CD4-positive, alpha-beta T cell treated with Interleukin-21 for 1 hour (primary cell): ENCODE results near the gene ADI1.

Experiments
- DNase-seq: peaks from one replicate; pipeline ENCODE4 v3.0.0-alpha.2; 2020

Gene ADI1

GRCh38 chr2:3478846-3479385 lies 40.4 kb downstream of the ADI1 start:
- DNase-seq: no peak

DNA sequence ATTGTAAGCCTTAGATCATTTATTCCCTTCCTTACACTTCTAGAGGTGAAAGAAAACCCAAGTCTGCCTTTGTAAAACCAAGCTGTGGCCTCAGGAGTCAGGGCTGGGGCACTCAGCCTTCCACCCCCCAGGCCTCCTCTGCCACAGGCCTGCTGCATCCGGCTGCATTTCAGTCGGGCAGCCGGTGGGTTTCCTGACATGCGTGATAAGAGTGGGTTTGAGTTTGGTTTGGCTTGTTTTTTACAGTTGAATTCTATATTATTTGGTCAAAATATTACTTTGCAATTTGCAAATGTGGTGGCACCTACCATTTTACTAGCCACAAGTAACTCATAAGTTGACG lies 42.4 kb downstream of the ADI1 start:
- DNase-seq: no peak

DNA sequence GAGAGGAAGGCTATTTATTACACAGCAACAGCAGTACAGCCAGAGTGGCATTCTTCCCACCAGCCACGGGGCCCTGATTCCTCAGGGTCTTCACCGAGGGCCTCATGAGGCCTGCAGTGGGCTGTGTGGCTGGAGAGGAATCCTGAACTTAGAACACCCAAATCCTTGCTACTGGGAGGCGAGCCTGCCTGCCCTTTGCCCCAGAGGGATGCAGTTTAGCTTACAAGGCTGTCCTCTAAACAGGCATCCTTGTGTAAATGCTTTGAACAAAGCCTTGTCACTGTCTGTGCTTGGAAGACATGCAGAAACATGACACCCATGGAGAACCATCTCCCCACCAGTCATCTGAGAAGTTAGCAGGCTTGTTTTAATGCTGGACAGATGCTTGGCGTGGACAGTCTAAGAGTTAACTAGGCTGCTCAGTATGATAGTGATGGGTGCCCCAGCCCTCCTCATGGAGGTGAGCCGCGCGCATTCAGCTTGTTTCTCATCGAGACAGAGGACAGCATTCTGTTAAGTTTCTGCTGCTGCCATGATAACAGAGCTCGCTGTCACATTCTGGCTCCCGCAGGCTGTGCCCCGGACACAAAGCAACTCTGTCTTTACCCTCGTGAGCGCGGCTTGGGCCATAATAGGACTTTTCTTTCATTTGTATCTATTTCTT lies 42.9 kb downstream of the ADI1 start:
- no peak for DNase-seq

GRCh38 chr2:3475771-3476170 lies 43.6 kb downstream of the ADI1 start:
- no peak for DNase-seq

DNA sequence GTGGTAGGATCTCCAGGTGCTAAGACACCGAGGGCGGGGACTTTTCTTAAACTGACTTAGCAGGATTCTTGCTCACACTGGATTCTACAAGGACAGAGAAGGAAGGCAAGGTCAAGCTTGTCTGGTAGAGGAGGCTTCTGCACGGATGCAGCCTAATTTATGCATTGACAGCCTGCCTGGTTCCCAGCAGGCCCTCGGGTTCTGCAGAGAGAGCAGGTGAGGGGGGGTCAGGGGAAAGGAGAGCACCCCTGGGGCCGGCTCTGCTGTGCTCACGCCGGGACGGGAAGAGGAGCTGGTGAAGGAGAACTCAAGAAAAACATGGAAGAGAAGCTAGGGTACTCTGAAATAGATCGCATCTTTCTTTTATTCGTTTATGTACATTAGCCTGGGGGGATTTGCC lies 46.4 kb downstream of the ADI1 start:
- DNase-seq: no peak

DNA sequence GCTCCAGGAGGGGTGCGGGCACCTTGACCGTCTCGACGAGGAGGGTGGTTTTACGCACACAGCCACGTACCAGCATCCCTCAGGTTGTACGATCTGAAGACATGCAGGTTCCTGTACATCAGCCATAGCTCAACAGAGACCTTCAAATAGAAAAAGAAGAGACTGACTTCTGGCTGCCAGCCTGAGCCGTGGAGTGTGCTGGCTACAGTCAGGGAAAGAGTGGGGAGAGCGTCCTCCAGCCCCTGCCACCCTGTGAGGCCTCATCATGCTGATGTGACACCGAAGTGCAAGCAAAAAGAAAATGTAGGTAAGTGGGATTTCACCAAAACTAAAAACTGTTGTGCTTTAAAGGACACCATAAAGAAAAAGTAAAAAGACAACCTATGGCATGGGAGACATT lies 47.0 kb downstream of the ADI1 start:
- DNase-seq: no peak

DNA sequence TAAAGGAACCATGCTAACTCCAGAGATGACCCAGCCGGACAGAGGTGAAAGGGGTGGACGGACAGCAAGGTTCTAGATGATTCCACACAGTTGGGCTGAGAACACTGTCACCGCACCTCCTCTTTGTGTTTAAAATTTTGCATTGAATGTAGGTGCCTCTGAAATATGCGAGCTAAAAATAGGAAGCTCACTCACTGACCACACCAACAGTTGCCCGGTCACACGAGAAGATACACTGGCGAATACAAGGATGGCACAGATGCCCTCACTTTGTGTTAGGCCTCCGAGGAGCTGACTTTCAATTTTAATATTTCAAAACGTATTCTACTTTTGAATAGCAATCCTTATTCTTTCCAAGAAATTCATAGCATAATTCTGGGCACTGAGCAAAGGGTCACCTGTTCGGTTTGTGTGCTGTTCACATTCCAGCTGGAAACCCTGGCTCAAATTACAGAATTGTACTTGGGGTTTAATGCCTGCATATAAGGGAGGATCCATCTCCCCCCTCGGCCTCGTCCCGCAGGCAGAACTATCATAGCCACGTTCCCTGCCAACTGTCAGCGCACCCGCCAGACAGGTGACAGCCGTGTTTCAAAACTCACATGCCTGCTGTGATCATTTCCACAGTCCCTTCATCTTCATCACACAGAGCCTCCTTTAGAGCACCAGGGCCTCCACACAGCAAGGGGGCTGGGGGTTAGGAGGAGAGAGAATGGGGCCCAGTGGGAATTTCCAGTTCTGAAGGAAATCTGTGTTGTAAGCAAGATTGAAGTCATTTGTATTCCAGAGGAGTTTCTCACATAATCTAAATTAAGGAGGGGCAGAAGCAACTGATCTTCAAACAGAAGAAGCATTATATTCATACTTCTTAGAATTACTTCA lies 48.2 kb downstream of the ADI1 start:
- no peak for DNase-seq

- no peak for DNase-seq
Observed at GRCh38 chr2:3470166-3470651, 49.1 kb downstream of the ADI1 start.

- DNase-seq: no peak
Observed at GRCh38 chr2:3469486-3469885, 49.8 kb downstream of the ADI1 start.

DNA sequence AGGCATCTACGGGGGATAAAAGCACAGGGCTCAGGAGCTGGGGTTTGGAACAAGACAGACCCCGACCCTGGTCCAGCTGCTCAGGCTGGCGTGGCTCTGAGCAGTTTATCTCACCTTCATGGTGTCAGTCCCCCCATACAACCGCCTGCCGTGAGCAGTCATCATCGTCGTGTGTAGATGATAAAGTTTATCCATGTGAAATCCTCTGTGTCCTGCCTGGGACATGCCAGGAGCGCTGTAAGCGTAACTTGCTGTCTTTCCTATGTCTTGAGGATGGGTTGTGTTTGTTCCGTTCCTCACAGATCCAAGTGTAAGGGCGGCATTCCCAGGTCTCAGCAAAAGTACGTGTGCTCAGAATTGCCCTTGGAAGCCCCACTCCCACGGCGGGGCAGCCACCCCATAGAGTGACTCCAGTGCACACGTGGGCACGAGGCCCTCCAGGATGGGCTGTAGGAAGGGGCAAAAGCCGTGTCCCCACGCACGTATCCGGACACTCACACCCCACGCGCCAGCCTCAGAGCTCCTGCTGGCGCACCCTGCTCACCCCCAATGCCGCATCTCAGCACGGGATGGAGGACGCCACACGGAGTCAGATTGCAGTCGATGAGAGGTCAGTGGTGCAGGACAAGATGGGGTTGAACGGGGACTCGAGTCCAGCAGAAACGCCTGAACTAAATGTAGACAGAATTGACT lies 50.9 kb downstream of the ADI1 start:
- DNase-seq: no peak

DNA sequence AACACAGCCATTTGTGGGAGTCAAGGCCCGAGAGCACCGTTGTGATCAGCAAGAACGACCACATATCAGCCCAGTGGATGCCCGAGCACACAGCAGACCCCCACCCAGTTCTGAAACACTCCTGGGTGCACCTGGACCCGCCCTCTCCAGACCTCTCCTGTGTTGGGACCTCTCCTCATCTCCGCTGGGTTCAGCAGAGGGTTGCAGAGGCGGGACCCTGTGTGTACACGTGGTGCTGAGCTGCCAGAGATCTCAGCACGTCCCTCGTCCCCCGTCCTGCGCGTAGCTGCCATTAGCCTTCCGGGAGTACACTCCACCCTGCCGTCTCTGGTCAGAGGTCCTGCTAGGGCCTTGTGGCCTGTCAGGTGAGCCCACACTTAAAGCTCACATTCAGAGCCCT lies 51.7 kb downstream of the ADI1 start:
- no peak for DNase-seq

GRCh38 chr2:3466966-3467365 lies 52.4 kb downstream of the ADI1 start:
- no peak for DNase-seq

GRCh38 chr2:3466482-3466863 lies 52.9 kb downstream of the ADI1 start:
- DNase-seq: no peak

DNA sequence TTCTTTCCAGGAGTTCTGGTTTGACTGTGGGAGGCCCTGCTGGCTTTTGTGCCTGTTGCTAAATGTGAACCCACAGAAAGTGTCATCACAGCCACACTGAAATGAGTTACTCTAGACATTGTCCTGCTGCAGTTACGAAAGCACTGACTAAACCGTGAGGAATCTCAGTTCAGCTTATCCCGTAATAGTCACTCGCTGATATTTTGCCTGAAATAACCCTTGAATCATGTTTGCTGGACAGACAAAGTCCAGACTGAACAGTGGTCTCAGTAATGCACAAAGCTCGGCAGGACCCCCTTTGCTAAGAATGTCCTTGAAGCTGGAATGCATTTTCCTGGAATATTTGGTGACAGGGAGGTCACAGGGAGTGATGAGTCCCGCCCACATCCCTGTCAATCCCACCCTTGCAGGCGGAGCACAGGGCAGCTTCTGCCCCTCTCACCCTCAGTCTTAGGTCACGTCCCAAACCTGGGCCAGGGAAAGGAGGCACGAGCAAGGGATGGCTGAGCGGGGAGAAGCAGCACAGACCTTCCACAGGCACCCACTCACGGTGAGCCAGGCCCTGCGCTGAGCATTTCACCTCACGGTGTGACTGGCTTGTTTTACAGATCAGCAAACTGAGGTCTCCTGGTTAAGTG lies 53.4 kb downstream of the ADI1 start:
- DNase-seq: no peak

DNA sequence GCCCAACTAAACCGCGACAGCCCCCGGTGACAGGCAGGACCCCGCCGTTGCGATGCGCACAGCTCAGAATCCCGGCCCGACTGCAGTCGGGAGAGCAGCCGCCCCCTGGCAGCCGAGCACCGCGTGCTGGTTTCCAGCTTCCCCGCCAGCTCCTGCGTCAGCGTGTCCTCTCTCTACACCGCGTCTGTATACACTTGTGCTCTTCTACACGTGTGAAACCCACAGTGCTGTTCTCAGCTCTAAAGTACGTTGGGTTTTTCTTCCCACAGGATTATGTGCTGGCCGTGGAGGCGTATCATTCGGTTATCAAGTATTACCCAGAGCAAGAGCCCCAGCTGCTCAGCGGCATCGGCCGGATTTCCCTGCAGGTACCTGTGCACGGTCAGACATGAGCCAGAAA lies 54.0 kb downstream of the ADI1 start:
- DNase-seq: no peak

DNA sequence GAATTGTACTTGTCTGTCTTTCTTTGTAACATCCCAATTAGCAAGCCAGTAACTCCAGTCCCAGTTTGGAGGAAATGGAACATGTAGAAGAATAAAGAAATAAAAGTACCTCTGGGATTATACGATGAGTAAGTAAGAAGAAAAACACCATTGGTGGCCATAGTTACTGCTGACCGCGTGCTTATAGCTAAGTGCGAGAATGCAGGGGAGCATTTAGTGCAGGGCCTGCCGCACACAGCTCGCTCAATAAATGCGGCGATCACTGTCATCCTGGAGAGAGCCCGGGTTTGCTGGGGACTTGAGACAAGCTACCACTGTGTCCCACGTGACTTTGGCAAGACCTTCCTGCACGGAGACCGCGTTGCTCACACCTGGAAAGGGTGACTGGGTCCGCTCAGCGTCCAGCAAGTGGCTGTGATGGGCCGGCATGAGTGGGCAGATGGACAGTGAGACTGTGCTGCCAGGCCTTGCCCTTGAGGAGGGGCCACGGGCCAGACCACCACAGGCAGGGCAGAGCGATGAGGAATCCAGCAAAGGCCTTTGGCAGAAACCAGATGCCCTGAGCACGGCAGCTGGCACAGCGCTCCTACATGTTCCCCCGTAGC lies 54.8 kb downstream of the ADI1 start:
- DNase-seq: no peak

DNA sequence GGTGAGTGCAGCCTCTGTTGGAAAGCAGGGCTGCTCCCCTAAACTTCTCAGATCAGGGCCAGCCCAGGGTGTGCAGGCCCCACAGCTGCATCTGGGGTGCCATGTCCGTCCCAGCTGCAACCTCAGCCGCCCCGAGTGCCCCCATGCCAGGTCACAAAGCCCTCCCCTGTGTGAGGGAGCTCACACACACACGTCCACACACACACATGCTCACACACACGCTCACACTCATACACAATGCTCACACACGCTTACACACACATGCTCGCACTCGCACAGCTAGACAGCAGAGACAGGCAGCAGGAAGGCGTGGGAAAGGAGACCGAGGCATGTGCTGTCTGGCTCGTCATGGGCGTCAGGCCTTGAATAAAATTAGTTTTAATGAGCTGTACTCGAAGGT lies 55.4 kb downstream of the ADI1 start:
- DNase-seq: no peak

GRCh38 chr2:3463186-3463835 lies 56.0 kb downstream of the ADI1 start:
- DNase-seq: no peak

DNA sequence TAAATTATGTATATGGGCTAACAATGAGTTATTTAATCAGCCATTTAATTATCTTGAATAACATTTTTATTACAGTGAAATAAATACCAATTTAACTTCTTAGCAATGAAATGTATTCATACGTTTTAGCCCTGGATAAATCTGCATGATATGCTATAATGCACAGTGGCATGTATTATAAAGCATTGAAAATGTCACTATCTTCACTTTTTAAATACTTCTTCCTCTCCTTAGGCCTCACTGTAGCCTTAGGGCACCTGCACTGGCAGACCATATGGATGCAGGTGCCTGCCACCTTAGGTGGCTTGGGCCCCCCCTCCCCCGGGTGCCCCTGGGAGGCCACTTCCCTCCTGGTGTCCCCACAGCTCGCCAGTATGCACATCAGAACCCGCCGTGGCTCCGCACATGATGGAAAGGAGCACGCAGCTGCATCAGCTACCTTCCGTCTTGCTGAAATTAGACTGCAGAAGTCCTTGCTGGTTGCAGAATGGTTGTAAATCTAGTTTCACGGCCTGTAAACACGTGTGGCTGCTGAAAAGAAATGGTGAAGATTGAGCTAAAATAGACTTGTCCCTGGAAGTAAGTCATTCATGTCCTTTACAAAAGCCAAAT lies 56.7 kb downstream of the ADI1 start:
- DNase-seq: no peak

GRCh38 chr2:3461801-3462492 lies 57.4 kb downstream of the ADI1 start:
- peak; percentile 64 for DNase-seq
